Fibroblast of mammary gland (primary cell): ENCODE measurements around the gene RNASE8.

Experiments
- DNase-seq: peaks from one replicate; pipeline ENCODE4 v3.0.0-alpha.2; 2010; ENCODE audit warnings: low read depth
- H3K4me3 ChIP-seq: 2 replicates; pipeline ENCODE4 v1.5.1; 2011; ENCODE audit warnings: low read depth, mild to moderate bottlenecking, low read length, moderate library complexity; ENCODE audit not compliant: control insufficient read depth
- TF ChIP-seq, protein P1 (sequence below): conservative IDR thresholded peaks from 2 replicates; pipeline ENCODE4 v1.5.1; 2011; ENCODE audit warnings: low read depth, low read length, inconsistent platforms; ENCODE audit not compliant: control insufficient read depth, insufficient read depth

The RNASE8 gene

DNA sequence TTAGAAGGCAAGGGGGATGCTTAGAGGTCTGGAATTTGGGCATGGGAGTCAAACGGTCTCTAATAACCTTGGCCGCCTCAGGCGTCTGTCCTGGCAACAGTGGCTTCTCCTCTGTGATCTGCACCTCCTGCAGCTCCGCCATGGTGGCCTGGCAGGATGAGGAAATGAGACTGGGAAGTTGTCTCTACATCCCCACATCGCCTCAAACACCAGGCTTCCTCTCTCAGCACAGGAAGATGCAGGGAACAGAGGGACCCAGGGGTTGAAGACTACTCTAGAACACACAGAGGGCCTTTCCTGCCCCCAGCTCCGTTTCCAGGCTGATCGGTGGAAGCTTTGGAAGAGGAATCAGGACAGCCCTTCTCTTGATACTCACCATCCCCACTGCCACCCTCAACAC lies 34.4 kb upstream of the RNASE8 start:
- TF ChIP-seq, protein P1, sequence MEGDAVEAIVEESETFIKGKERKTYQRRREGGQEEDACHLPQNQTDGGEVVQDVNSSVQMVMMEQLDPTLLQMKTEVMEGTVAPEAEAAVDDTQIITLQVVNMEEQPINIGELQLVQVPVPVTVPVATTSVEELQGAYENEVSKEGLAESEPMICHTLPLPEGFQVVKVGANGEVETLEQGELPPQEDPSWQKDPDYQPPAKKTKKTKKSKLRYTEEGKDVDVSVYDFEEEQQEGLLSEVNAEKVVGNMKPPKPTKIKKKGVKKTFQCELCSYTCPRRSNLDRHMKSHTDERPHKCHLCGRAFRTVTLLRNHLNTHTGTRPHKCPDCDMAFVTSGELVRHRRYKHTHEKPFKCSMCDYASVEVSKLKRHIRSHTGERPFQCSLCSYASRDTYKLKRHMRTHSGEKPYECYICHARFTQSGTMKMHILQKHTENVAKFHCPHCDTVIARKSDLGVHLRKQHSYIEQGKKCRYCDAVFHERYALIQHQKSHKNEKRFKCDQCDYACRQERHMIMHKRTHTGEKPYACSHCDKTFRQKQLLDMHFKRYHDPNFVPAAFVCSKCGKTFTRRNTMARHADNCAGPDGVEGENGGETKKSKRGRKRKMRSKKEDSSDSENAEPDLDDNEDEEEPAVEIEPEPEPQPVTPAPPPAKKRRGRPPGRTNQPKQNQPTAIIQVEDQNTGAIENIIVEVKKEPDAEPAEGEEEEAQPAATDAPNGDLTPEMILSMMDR: no peak
- H3K4me3 ChIP-seq: no peak overlapping the region
- DNase-seq: no peak

DNA sequence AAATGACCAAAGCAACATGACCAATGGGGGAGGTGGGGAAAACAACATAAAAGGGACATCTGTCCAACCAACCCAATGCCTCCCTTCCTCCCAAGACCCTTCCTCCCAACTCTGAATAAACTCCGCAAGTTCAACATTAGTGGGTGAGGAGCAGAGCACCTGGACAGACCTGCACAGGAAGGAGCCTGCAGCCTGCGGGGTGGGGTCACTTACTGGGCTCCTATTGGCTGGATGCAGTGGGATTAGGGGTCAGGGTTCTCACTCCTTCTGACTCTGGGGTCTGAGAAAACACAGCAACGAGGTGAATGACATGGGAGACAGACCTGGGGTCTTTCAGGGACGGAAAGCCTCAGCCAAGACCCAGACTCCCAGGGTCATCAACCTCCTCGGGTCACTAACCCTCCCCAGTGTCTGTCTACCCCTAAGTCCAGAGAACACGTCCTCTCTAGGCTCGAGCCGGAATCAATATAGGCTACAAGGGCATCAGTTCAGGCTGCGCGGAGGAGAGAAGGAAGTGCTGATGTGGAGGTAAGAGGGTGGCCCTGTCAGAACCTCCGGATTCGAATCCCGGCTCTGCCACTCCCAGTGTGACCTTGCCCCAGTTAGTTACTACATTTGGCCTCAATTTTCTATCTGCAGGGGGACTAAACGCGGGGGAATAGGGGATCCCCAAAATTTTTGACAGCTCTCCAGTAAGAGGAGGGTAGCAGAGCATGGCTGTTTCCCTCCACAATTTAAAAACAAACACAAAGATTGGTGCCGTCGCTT lies 33.6 kb upstream of the RNASE8 start:
- TF ChIP-seq, protein P1: no peak
- DNase-seq: no peak
- peak overlapping the region; percentile 27 for H3K4me3 ChIP-seq

DNA sequence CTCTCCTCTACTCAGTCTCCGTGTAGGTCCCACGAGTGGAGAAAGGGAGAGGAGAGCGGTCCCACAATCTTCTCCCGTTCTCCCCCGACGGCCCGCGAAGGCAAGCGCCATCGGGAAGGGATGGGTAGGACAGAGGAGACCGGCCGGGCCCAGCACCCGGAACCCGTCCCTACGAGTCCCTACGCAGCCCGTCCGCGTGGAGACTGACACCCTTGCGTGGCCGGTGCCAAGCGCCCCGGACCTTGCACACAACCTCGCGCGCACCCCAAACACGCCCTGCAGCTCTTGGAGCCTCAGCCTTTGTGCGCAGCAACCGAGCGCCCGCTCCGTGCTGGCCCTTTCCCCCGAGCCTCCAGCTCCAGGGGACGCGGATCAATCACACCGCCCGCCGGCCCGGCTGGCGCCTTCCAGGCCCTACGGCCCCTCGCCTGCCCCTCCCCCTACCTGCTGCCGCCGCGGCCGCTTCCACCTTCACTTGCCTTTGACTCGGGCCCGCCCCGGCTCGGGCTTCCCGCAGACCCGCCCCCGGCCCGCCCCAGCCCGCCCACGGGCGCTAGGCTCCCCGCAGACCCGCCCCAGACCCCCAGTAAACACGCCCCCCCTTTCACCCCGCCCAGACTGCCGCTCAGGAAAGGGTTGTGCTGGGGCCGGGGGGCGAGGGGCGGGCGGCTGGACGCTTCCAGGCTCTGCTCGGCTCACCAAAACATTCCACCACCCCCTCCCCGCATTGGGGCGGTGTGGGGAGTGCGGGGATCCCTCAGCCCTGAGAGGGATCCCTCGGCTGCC lies 32.8 kb upstream of the RNASE8 start, which contains the start of gene NDRG2:
Gene NDRG2 (minus strand): TSS at position 477 of the 786 bp plus-strand sequence. CDS start 1,746 bp downstream, outside the sequence.
- TF ChIP-seq, protein P1: no peak
- peak within 1 kb of the TSS; percentile 27 for H3K4me3 ChIP-seq
- no peak for DNase-seq

DNA sequence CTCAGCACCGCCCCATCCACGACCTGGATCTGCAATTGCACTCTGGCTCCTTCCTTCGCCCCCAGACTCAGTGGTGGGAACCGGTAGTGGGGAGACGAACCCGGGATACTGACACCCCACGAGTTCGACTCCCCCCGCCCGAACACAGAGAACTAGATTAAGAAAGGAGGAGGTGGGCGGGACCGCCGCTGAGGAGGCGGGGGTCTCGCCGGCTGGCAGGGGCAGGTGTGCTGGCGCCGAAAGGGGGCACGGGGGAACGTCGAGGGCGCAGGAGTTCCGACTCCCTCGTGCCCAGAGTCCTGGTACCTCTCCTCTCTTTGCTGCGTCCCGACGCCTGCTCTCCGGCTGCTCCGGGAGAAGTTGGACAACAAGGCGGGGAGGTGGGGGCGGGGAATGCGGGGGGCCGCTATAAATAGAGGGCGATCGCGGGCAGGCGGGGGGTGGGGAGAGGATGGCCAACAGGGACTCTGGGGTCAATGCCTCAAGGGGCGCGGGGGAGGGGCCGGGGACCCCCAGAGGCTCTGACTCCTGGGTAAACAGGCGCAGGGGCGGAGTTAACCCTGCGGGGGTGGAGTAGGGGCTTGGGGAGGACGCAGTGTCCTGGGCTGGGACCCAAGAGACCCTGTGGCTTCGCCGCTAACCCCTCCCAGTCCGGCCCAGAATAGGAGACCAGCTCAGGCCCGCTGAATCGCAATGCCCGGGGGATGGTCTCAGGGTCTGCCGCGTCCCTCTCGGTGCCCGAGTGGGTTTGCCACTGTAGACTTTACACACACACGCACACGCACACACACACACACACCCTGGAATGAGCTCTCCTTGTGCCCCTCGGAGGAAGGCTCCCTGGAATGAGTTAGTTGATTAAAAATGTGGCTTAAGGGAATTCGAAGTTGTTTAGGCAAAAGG lies 32.0 kb upstream of the RNASE8 start:
- no peak for DNase-seq
- peak overlapping the region; percentile 26 for H3K4me3 ChIP-seq
- TF ChIP-seq, protein P1: no peak

DNA sequence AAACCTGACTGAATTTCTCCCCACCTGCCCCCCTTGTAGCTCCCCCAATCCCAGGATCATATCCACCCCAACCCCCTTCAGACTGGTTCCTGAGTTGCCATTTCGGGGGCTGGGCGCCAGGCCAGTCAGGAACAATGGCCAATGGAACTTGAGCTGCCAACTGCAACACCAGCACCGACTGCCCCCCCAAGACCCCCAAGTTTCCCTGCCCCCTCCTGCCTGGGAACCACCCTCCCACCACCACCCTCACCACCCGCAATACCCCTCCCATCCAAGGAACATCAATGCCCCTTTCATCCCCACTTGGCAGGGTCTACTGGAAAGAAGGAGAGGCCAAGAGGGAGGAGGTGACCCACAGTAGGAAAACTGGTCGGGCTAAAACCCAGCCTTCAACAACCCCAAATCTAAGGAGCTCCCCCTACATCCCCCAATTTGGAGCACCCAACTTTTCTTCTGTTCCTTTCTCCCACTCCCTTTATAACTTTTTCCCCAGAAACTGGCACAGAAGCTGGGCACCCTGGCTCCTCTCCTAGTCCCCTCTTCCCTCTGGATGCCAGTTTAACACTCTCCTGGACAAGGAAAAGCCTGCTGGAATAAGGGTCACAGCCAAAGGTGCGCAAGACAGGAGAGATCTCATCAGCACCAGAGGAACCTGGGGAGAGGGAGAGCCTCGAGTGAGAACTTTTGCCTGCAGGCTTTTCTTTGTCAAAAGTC lies 31.2 kb upstream of the RNASE8 start:
- H3K4me3 ChIP-seq: no peak overlapping the region
- TF ChIP-seq, protein P1: no peak
- DNase-seq: no peak

DNA sequence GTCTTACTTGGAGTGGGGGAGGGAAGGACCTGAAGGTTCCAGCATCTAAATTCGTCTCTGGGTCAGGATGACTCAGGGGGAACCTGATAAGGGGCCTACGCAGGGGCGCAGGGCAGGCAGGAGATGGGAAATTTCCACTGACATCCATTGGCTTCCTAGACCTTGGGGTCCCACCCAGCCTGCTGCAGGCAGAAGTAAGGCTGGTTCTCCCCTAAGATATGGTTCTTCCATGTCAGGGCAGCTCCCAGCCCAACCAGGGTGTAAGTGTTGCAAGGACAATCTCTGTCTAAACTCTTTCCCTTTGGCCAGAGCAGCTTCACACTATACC lies 30.7 kb upstream of the RNASE8 start:
- H3K4me3 ChIP-seq: no peak overlapping the region
- DNase-seq: no peak
- TF ChIP-seq, protein P1: no peak
